ENCODE results near the gene ALDH1L2.

DNA sequence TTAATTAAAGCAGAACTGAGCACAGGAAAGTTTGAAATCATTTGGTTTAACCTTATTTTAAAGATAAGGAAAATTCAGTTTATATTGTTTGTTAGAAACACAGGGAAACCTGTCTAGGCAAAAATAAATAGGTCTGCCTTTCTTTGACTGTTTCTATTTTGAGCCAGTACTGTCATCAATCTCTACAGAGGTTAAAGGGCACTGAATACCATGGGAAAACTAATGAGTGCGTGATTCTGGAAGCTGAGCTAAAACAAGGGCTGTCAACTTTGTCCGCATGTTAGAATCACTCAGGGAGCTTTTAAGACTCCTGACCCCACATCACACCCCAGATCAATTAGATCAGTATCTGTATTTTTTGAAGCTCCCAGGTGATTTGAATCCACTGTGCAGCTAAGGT is 59.3 kb downstream of the ALDH1L2 start:
- no peak for TF ChIP-seq EZH2phosphoT487 (IDR thresholded peaks at IDR 0.05; ENCODE audit: borderline replicate concordance, low read length)
- TF ChIP-seq, protein P1, sequence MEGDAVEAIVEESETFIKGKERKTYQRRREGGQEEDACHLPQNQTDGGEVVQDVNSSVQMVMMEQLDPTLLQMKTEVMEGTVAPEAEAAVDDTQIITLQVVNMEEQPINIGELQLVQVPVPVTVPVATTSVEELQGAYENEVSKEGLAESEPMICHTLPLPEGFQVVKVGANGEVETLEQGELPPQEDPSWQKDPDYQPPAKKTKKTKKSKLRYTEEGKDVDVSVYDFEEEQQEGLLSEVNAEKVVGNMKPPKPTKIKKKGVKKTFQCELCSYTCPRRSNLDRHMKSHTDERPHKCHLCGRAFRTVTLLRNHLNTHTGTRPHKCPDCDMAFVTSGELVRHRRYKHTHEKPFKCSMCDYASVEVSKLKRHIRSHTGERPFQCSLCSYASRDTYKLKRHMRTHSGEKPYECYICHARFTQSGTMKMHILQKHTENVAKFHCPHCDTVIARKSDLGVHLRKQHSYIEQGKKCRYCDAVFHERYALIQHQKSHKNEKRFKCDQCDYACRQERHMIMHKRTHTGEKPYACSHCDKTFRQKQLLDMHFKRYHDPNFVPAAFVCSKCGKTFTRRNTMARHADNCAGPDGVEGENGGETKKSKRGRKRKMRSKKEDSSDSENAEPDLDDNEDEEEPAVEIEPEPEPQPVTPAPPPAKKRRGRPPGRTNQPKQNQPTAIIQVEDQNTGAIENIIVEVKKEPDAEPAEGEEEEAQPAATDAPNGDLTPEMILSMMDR (conservative IDR thresholded peaks at IDR 0.05; ENCODE audit: low read depth, low read length): no peak
- no peak for TF ChIP-seq EZH2 (IDR thresholded peaks at IDR 0.05; ENCODE audit: low read length, unreplicated experiment)
